ENCODE data around the gene DLG2.
"Not testable (repeated sequence)": the region's sequence is repeated elsewhere in the genome, so short reads cannot be mapped to it uniquely, and the experiment has no call there.

Gene DLG2

GRCh38 chr11:85634747-85635146 is 7.6 kb upstream of the DLG2 start:
- DNase-seq: no peak

DNA sequence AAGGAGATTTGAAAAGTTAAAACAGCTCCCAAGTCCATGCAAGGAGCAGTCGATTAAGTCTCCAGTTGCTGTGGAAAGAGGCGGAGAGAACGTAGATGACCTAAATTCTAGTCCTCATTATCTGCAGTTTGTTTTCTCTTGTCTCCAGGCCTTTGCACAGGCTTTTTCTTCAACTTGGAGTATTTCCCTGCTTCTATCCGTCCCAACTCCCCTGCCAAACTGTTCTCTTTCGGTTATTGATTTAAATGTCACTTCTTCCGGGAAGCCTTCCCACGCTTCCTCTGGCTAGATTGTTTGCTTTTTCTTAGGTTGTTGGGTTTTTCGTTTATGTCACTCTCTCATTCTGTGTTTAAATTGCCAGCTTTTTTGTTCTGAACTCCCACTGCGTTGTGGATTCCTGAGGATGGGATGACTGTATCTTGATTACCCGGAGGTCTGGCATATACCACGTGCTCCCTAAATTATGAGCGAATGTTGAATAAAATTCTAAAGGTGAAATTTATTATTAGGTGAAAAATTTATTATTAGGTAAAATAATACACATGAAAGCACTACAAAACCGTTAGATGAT is 1.7 kb upstream of the DLG2 start:
- DNase-seq: no peak

GRCh38 chr11:85627998-85628770 is 1.0 kb upstream of the DLG2 start, which contains the start of gene TMEM126B:
TSS of gene TMEM126B (plus strand) at chr11:85628593. CDS start at chr11:85628608, 15 bp downstream.
- peak; percentile 96 for DNase-seq

GRCh38 chr11:85626496-85626895 is 648 bp downstream of the DLG2 start:
- no peak for DNase-seq

DNA sequence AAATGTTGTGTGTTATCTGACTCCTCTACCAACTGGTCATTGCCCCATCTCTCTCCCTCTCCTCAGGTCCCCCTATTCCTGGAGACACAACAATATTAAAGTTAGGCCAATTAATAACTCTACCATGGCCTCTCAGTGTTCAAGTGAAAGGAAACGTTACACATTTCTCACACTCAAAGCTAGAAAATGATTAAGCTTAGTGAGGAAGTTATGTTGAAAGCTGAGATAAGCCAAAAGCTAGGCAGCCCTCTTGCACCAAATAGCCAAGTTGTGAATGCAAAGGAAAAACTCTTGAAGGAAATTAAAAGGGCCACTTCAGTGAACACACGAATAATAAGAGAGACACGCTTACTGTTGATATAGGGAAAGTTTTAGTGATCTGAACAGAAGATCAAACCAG is 6.9 kb downstream of the DLG2 start:
- DNase-seq: no peak

- DNase-seq: no peak
Observed at GRCh38 chr11:85619499-85619898, 7.6 kb downstream of the DLG2 start.

GRCh38 chr11:85611643-85612042 is 15.5 kb downstream of the DLG2 start:
- DNase-seq: not testable (repeated sequence)

DNA sequence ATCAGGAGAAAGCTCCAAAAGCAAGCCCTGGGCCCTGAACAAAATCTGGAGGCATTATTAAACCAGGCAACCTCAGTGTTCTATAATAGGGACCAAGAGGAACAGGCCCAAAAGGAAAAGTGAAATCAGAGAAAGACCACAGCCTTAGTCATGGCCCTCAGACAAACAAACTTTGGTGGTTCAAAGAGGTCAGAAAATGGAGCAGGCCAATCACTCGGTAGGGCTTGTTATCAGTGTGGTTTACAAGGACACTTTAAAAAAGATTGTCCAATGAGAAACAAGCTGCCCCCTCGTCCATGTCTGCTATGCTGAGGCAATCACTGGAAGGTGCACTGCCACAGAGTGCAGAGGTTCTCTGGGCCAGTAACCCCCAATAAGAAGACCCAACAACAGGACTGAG is 17.9 kb downstream of the DLG2 start:
- not testable (repeated sequence) for DNase-seq

GRCh38 chr11:85608621-85609020 is 18.5 kb downstream of the DLG2 start:
- not testable (repeated sequence) for DNase-seq

DNA sequence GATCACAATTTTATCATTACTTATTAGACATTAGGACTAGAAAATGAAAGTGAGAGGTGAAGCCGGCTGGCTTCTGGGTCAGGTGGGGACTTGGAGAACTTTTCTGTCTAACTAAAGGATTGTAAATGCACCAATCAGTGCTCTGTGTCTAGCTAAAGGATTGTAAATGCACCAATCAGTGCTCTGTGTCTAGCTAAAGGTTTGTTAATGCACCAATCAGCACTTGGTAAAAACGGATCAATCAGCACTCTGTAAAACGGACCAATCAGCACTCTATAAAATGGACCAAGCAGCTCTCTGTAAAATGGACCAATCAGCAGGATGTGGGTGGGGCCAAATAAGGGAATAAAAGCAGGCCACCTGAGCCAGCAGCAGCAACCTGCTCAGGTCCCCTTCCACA is 20.9 kb downstream of the DLG2 start:
- not testable (repeated sequence) for DNase-seq

- DNase-seq: no peak
Observed at GRCh38 chr11:85603220-85603619, 23.9 kb downstream of the DLG2 start.

GRCh38 chr11:85602526-85603213 is 24.5 kb downstream of the DLG2 start:
- DNase-seq: no peak

- no peak for DNase-seq
Observed at GRCh38 chr11:85599083-85599482, 28.1 kb downstream of the DLG2 start.

DNA sequence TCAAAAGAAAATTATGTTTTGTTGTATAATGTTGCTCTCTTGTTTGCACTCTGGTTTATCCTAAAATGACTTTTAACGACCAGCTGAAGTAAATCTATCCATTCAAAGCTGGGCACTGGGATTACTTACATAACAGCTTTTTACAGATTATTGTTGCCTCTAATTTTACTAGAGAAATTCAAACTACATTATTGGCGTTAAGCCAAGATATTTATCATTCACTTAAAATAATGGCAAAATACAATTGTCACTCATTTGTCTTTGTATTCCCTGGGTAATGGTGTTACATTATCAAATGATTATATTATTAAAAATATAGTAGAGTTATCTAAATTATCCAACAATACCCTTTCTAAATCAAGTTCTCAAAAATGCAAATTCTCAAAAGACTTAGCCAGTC is 30.3 kb downstream of the DLG2 start:
- no peak for DNase-seq

GRCh38 chr11:85595285-85595884 is 31.8 kb downstream of the DLG2 start:
- no peak for DNase-seq

DNA sequence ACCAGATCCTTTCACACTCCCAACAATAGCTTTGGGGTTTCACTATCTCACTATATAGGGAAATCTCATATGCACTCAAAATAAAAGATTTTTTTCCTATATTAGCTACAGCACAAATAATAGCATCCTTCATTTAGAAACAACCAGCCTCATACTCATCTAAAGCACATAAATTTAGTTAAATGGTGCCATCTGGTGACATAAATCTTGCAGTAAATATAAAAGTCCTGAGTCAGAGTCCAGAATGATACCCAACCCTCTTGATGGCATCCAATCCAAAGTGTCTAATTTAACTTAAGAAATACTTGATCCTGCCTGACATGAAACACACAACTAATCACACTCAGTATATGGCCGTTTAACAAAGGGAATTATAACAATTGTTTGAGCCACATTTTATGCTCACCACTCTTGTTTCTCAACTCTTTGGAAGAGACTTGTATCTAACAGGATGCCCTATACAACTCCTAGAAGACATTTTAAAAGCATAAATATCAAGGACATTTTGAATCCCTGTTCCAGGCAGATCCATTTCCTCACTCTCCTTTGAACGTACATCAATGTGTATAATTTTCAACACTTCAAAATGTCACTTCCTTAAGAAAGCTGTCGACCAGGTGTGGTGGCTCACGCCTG is 36.2 kb downstream of the DLG2 start:
- DNase-seq: no peak

- no peak for DNase-seq
Observed at GRCh38 chr11:85589373-85589772, 37.8 kb downstream of the DLG2 start.

- DNase-seq: no peak
Observed at GRCh38 chr11:85582111-85582510, 45.0 kb downstream of the DLG2 start.

- DNase-seq: no peak
Observed at GRCh38 chr11:85575388-85575787, 51.8 kb downstream of the DLG2 start.

DNA sequence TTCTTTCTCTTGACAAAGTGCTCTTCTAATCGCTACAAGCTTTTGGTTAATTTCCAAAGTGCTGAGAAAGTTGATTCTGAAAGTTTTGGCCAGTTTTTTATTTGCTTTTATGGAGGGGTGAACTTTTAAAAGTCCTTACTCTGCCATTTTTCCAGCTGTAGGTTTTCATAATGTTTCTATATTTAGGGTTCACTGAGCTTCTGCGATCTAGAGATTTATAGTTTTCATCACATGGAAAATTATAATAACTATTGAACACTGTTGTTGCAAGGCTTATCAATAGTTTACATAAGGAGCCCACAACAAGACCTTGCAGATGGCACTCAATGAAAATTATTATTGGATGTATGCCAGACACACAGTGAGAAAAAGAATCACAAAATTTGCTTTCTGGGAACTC is 55.1 kb downstream of the DLG2 start:
- DNase-seq: no peak

DNA sequence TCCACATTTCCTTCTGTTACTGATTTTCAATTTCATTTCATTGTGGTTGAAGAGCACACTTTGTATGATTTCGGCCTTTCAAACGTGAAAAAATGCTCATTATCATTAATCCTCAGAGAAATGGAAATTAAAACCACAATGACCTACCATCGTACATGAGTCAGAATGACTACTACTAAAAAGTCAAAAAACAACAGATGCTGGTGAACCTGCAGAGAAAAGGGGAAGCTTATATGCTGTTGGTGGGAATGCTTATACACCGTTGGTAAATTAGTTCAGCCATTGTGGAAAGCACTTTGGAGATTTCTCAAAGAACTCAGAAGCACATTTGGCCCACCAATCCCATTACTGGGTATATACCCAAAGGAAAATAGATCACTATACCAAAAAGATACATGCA is 57.6 kb downstream of the DLG2 start:
- no peak for DNase-seq

- DNase-seq: no peak
Observed at GRCh38 chr11:85558411-85558810, 68.7 kb downstream of the DLG2 start.

GRCh38 chr11:85551881-85552280 is 75.3 kb downstream of the DLG2 start:
- no peak for DNase-seq

Measured in activated gamma-delta T cell treated with Interleukin-2 at 50 U/mL for 16 hours (primary cell).